IMR-90 (cell line): ENCODE measurements around the gene VPS37C. TPM values are rescaled to one million over a fixed set of nuclear protein-coding genes. Genes with fewer than 3 reads are reported as not detected.

Experiments used
- ATAC-seq: fragments of 200-7000 bp; cut with Tn5 transposase; 2 replicates; pipeline ENCODE4 v1.9.1; 2020; ENCODE audit warnings: low read depth, mild to moderate bottlenecking, moderate library complexity
- BruUV-seq: library from RNA; stranded (reverse); fragments of 400-500 nt; replicated peaks from 2 replicates; lab custom pipeline; 2021; lab: Mats Ljungman, UMichigan
- CTCF ChIA-PET: fragments of 300-600 bp; formaldehyde crosslinking; extraction: SDS; loops from one replicate; lab custom pipeline; 2021; ENCODE audit warnings: antibody characterized with exemption; lab: Yijun Ruan, JAX
- POLR2A ChIA-PET: fragments of 300-600 bp; sonication (Branson Sonifier 250); formaldehyde crosslinking; loops from one replicate; lab custom pipeline; 2022; ENCODE audit warnings: antibody characterized with exemption; ENCODE audit not compliant: unreplicated experiment; lab: Charles Lee
- DNase-seq: peaks from one replicate; pipeline ENCODE4 v3.0.0; 2013
- H2AFZ ChIP-seq: replicated peaks from 2 replicates; pipeline ENCODE3; 2013; ENCODE audit warnings: low read length, mild to moderate bottlenecking; ENCODE audit not compliant: poor library complexity
- H2AK5ac ChIP-seq: 2 replicates; pipeline ENCODE4 v1.6.1; 2013; ENCODE audit warnings: low read depth, low read length, inconsistent platforms
- H2AK9ac ChIP-seq: replicated peaks from 2 replicates; pipeline ENCODE3; 2013; ENCODE audit warnings: mild to moderate bottlenecking, low read depth, low read length, moderate library complexity; ENCODE audit not compliant: poor library complexity
- H2BK120ac ChIP-seq: 2 replicates; pipeline ENCODE4 v1.6.1; 2013; ENCODE audit warnings: low read depth, low read length, inconsistent platforms
- H2BK15ac ChIP-seq: 3 replicates; pipeline ENCODE4 v1.6.1; 2013; ENCODE audit warnings: low read depth, low read length, inconsistent platforms
- H2BK20ac ChIP-seq: 2 replicates; pipeline ENCODE4 v1.6.1; 2013; ENCODE audit warnings: low read depth, mild to moderate bottlenecking, inconsistent platforms, low read length, moderate library complexity
- H2BK5ac ChIP-seq: 2 replicates; pipeline ENCODE4 v1.6.1; 2013; ENCODE audit warnings: mild to moderate bottlenecking, low read depth, low read length, inconsistent platforms; ENCODE audit not compliant: poor library complexity, severe bottlenecking
- H3K14ac ChIP-seq: replicated peaks from 2 replicates; pipeline ENCODE4 v1.6.1; 2013; ENCODE audit warnings: low read depth, low read length, inconsistent platforms
- H3K18ac ChIP-seq: 2 replicates; pipeline ENCODE4 v1.6.1; 2013; ENCODE audit warnings: low read depth, low read length, control low read depth
- H3K23ac ChIP-seq: 2 replicates; pipeline ENCODE4 v1.6.1; 2013; ENCODE audit warnings: low read depth, low read length, inconsistent platforms
- H3K27ac ChIP-seq: 2 replicates; pipeline ENCODE4 v1.5.1; 2013; ENCODE audit warnings: mild to moderate bottlenecking, control low read depth, low read length; ENCODE audit not compliant: insufficient read depth
- H3K27me3 ChIP-seq: 2 replicates; pipeline ENCODE4 v1.6.1; 2013; ENCODE audit warnings: low read length; ENCODE audit not compliant: control insufficient read depth, insufficient read depth
- H3K36me3 ChIP-seq: 2 replicates; pipeline ENCODE4 v1.6.1; 2013; ENCODE audit warnings: low read length, mixed read lengths; ENCODE audit not compliant: control insufficient read depth, insufficient read depth
- H3K4ac ChIP-seq: 2 replicates; pipeline ENCODE4 v1.6.1; 2013; ENCODE audit warnings: low read depth, low read length, inconsistent platforms
- H3K4me1 ChIP-seq: 2 replicates; pipeline ENCODE4 v1.6.1; 2013; ENCODE audit warnings: low read length, mixed read lengths; ENCODE audit not compliant: control insufficient read depth, insufficient read depth
- H3K4me2 ChIP-seq: 2 replicates; pipeline ENCODE4 v1.6.1; 2013; ENCODE audit warnings: low read depth, mild to moderate bottlenecking, control low read depth, low read length, moderate library complexity
- H3K4me3 ChIP-seq: 2 replicates; pipeline ENCODE4 v1.5.1; 2013; ENCODE audit warnings: low read depth, mild to moderate bottlenecking, control low read depth, low read length, moderate library complexity; ENCODE audit not compliant: insufficient read depth
- H3K56ac ChIP-seq: 2 replicates; pipeline ENCODE4 v1.6.1; 2013; ENCODE audit warnings: low read length, inconsistent platforms; ENCODE audit not compliant: insufficient read depth; ENCODE audit errors: extremely low read depth
- H3K79me1 ChIP-seq, 2 experiments: 2 replicates each; pipeline ENCODE4 v1.6.1; 2013; ENCODE audit warnings: low read length in 2 of 2, inconsistent platforms in 1 of 2, low read depth in 1 of 2
- H3K9ac ChIP-seq: 2 replicates; pipeline ENCODE4 v1.6.1; 2013; ENCODE audit warnings: low read depth, low read length, control low read depth
- H3K9me1 ChIP-seq: 2 replicates; pipeline ENCODE4 v1.6.1; 2013; ENCODE audit warnings: low read length, inconsistent platforms; ENCODE audit not compliant: insufficient read depth
- H3K9me3 ChIP-seq: 2 replicates; pipeline ENCODE4 v1.6.1; 2013; ENCODE audit warnings: low read length; ENCODE audit not compliant: control insufficient read depth, insufficient read depth
- H4K20me1 ChIP-seq: 2 replicates; pipeline ENCODE4 v1.6.1; 2013; ENCODE audit warnings: low read length, inconsistent platforms; ENCODE audit not compliant: insufficient read depth
- H4K5ac ChIP-seq: 2 replicates; pipeline ENCODE4 v1.6.1; 2013; ENCODE audit warnings: mild to moderate bottlenecking, low read depth, low read length, control low read depth
- H4K8ac ChIP-seq, 2 experiments: 2 replicates each; pipeline ENCODE4 v1.6.1; 2013; ENCODE audit warnings: low read depth in 2 of 2, low read length in 2 of 2, control low read depth in 1 of 2, inconsistent platforms in 1 of 2
- H4K91ac ChIP-seq: 2 replicates; pipeline ENCODE4 v1.6.1; 2013; ENCODE audit warnings: low read depth, low read length, inconsistent platforms; ENCODE audit not compliant: insufficient read depth
- CHD1 ChIP-seq: IDR thresholded peaks from 2 replicates; pipeline ENCODE4 v1.6.1; 2012; ENCODE audit warnings: low read depth, low read length, improper control_type of control experiment
- FOS ChIP-seq: fragments of 150-350 bp; IDR thresholded peaks from 2 replicates; pipeline ENCODE4 v1.6.1; 2016; ENCODE audit warnings: low read depth, low read length
- MAZ ChIP-seq: IDR thresholded peaks from 2 replicates; pipeline ENCODE4 v1.6.1; 2012; ENCODE audit warnings: low read depth, mild to moderate bottlenecking, low read length, improper control_type of control experiment, moderate library complexity, borderline replicate concordance
- MXI1 ChIP-seq: IDR thresholded peaks from 2 replicates; pipeline ENCODE4 v1.6.1; 2012; ENCODE audit warnings: low read depth, mild to moderate bottlenecking, low read length, moderate library complexity, borderline replicate concordance
- POLR2A ChIP-seq: IDR thresholded peaks from 2 replicates; pipeline ENCODE4 v1.6.1; 2012; ENCODE audit warnings: mild to moderate bottlenecking, low read depth, low read length
- RAD21 ChIP-seq: IDR thresholded peaks from 2 replicates; pipeline ENCODE4 v1.6.1; 2012; ENCODE audit warnings: low read length, improper control_type of control experiment
- RFX5 ChIP-seq: IDR thresholded peaks from 2 replicates; pipeline ENCODE4 v1.8.0; 2012; ENCODE audit warnings: low read depth, mild to moderate bottlenecking, low read length, moderate library complexity
- WGBS, 2 experiments: methylation state at CpG; one replicate each; pipeline versions ENCODE4 v1.1.5 to v1.1.7; 2013; ENCODE audit warnings: missing lambda C conversion rate in 2 of 2; ENCODE audit not compliant: insufficient read length in 1 of 2; ENCODE audit errors: extremely low coverage in 2 of 2; 5-methylcytosine and 5-hydroxymethylcytosine counted together
- dilution Hi-C: fragments of 300-500 bp; cut with HindIII; formaldehyde crosslinking; loops from one replicate; pipeline ENCODE4 v1.14.3; 2018; ENCODE audit warnings: low sequenced_read_pairs; ENCODE audit not compliant: unreplicated experiment
- in situ Hi-C: fragments of 300-500 bp; cut with MboI; formaldehyde crosslinking; loops from 3 replicates; pipeline ENCODE4 v1.14.3; 2019; ENCODE audit warnings: low sequenced_read_pairs, inconsistent platforms, mixed read lengths
- intact Hi-C: fragments of 100-400 bp; cut with micrococcal nuclease; formaldehyde crosslinking; loops from 2 replicates; pipeline ENCODE4 v1.10.0; 2022
- polyA plus RNA-seq, 3 experiments: library from polyadenylated mRNA; depleted of rRNA; stranded (reverse); fragments of >200 nt; gene quantifications; 2 replicates each; pipeline ENCODE4 v1.2.3, GENCODE V29; 2012; ENCODE audit warnings: low replicate concordance in 1 of 3
- total RNA-seq: library from RNA; depleted of rRNA; stranded (reverse); fragments of >200 nt; gene quantifications from 2 replicates; pipeline ENCODE4 v1.2.3, GENCODE V29; 2012
- TF ChIP-seq, protein P1 (sequence below): fragments of 150-350 bp; IDR thresholded peaks from 2 replicates; pipeline ENCODE4 v1.6.1; 2017; ENCODE audit warnings: mild to moderate bottlenecking, antibody characterized with exemption, low read length, low read depth

Gene VPS37C
- total and polyA plus RNA-seq, 2 of the 4 experiments (the other 2 are of a cell fraction), result 3.2 to 13.2 TPM

GRCh38 chr11:61117168-61117520 lies 44.1 kb downstream of the VPS37C start:
- Histone ChIP-seq H3K4me3 (no peak overlapping the region), H3K36me3 (no peaks in the 10 kb centered on the region), H3K9me1 (no peaks in the 10 kb centered on the region), H3K9ac (no peak overlapping the region), H4K20me1 (no peaks in the 10 kb centered on the region), H3K18ac (no peak overlapping the region), H3K4me2 (no peak overlapping the region), H3K56ac (no peak overlapping the region), H3K4me1 (no peaks in the 10 kb centered on the region), H2BK120ac (no peak overlapping the region), H4K91ac (no peak overlapping the region), H3K14ac (no peak overlapping the region), H4K8ac (no peak overlapping the region), H3K27me3 (peaks cover 32% of the 10 kb centered on the region), H3K79me1 (no peaks in the 10 kb centered on the region), H2AK9ac (no peak overlapping the region), H2AK5ac (no peak overlapping the region), H2BK5ac (no peak overlapping the region), H3K23ac (no peak overlapping the region), H2AFZ (no peak overlapping the region), H2BK20ac (no peak overlapping the region), H3K27ac (no peak overlapping the region), H3K9me3 (no peaks in the 10 kb centered on the region), H2BK15ac (no peak overlapping the region), H3K4ac (no peak overlapping the region), H4K5ac (no peak overlapping the region)
- intact Hi-C loops, result no loop called here
- in situ Hi-C loops, result no loop called here
- ChIA-PET POLR2A (no interaction called here), CTCF (interaction anchor here (0.6 kb wide), 1 partner anchor 201 kb away, joined by 3 read pairs; no protein-coding TSS in a partner anchor)
- dilution Hi-C loops, result no loop called here
- no peak for ATAC-seq
- WGBS, 2 experiments, result no CpG with 5 or more reads among the region's 2 CpGs
- TF ChIP-seq MXI1 (no peak), CHD1 (no peak), POLR2A (no peak), RFX5 (no peak), MAZ (no peak), FOS (no peak), RAD21 (no peak)
- TF ChIP-seq, protein P1, sequence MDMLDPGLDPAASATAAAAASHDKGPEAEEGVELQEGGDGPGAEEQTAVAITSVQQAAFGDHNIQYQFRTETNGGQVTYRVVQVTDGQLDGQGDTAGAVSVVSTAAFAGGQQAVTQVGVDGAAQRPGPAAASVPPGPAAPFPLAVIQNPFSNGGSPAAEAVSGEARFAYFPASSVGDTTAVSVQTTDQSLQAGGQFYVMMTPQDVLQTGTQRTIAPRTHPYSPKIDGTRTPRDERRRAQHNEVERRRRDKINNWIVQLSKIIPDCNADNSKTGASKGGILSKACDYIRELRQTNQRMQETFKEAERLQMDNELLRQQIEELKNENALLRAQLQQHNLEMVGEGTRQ, result no peak
- no TSS peak for BruUV-seq
- DNase-seq, result no peak
